ENCODE measurements around the gene SGSH.

Gene SGSH

GRCh38 chr17:80181431-80181830, 38.7 kb downstream of the SGSH start:
- TF ChIP-seq ZFX (IDR thresholded peaks at IDR 0.05) (no peak), CTCF (conservative IDR thresholded peaks at IDR 0.05) (no peak)
- H3K27ac ChIP-seq = no peak overlapping the region

GRCh38 chr17:80180192-80180591, 39.9 kb downstream of the SGSH start:
- TF ChIP-seq CTCF (conservative IDR thresholded peaks at IDR 0.05) = no peak
- no peak for TF ChIP-seq ZFX (IDR thresholded peaks at IDR 0.05)

DNA sequence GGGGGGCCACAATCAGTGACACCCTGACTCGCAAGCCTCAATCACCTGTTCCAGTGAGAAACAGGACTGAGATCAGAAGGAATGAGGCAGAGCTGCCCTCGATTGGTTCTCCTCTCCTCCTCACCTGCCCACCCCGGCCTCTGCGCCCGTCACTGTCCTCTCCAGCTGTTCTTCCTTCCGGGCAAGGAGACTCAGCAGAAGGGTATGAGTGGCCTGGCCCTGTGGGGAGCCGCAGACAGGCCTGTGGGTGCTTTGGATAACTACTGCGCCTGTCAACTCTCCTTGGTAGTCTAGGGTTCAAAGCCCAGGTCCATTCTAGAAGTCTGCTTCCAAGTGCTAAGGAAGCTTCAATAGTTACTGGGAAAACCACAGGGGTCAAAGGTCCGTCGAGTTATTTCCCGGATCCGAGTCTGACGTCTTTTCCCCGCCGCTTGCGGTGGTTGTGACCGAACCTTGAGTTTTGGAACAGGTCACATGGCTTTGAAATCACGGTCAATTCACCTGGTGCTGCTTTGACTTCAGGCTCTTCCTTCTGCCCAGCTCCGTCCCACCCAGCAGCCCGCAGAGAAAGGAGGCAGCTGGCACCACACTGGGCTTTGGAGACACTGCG, 42.0 kb downstream of the SGSH start:
- TF ChIP-seq CTCF (conservative IDR thresholded peaks at IDR 0.05) = no peak
- no peak for TF ChIP-seq ZFX (IDR thresholded peaks at IDR 0.05)
- H3K27ac ChIP-seq = no peak overlapping the region

More at GRCh38 chr17:80180192-80180591, 39.9 kb downstream of the SGSH start:
- H3K27ac ChIP-seq = no peak overlapping the region

- TF ChIP-seq CTCF (conservative IDR thresholded peaks at IDR 0.05) = no peak
- TF ChIP-seq ZFX (IDR thresholded peaks at IDR 0.05) = no peak
- H3K27ac ChIP-seq = no peak overlapping the region
Measured at GRCh38 chr17:80176757-80177156, 43.4 kb downstream of the SGSH start.

- TF ChIP-seq CTCF (conservative IDR thresholded peaks at IDR 0.05) (no peak), ZFX (IDR thresholded peaks at IDR 0.05) (no peak)
- H3K27ac ChIP-seq = no peak overlapping the region
Measured at GRCh38 chr17:80173916-80174315, 46.2 kb downstream of the SGSH start.

DNA sequence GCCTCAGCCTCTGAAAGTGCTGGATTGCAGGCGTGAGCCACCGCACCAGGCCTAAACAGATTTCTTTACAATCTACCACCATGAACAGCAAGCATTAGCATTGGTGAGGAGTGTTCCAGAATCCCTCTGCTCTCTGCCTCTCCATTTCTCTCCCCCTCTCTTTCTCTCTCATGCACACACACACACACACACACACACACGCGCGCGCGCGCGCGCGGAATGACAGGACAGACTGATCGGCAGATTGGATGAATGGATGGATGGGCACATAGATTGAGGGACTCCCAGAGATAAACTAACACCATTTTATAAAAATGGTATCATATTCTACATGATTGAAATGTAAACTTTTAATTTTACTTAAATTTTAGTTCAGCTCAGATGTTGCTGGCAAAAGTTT, 47.0 kb downstream of the SGSH start:
- no peak overlapping the region for H3K27ac ChIP-seq
- TF ChIP-seq ZFX (IDR thresholded peaks at IDR 0.05) = no peak

DNA sequence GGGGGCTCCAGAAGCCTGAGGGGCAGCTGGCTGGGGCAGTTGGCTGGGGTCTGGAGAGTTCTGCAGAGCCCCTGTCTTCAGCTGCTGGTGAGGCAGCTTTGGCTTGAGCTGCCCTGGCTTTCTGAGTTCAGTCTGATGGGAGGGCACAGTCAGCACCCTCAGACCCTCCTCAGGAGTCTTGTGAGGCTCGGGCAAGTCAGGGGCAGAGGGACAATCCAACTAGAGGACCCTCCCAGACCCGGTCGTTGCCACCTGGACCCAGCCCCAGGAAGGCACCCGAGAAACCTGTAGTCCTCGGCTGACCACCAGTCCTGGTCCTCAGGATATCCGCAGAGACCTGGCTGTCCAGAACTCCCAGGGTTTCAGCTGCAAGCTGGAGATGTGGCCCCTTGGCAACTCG, 48.5 kb downstream of the SGSH start:
- H3K27ac ChIP-seq = no peak overlapping the region
- TF ChIP-seq CTCF (conservative IDR thresholded peaks at IDR 0.05) = no peak
- no peak for TF ChIP-seq ZFX (IDR thresholded peaks at IDR 0.05)

DNA sequence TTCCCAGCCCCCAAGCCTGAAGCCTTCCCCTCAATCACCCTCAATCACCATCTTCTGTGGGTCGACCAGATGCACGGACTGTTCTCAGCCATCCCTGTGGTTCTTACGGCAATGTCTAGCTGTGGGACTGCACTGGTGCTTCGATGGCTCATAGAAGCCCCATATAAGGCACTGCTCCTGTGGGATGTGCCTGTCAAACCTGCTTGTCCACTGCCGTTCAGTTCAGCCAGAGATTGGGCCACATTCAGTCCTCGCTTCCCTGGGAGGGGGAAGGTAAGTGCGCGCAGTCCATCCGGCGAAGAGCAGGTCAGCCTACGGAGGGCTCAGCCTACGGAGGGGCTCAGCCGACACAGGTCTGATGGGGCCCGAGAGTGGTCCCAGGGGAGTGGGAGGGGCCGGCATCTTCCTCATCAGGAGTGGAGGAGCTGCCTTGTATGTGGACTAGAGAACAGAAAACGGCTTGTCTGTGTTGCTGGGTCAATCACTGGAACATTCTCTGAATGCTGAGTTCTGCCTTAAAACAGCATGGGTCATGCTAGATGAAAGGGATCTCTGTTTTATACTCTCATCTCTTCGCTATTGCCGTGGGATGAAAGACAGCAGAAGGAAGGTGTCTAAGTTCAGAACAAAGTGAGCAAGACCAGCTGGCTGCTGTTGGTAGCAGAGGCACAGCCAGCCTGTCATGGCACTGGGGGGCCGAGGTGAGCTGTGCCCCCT, 50.2 kb downstream of the SGSH start, which contains the start of gene CARD14:
TSS of gene CARD14 (plus strand) at position 247 of the 717 bp plus-strand sequence. CDS start 11,409 bp downstream, outside the sequence.
- TF ChIP-seq ZFX (IDR thresholded peaks at IDR 0.05) (no peak), CTCF (conservative IDR thresholded peaks at IDR 0.05) (no peak)
- peak within 1 kb of the TSS; percentile 72 for H3K27ac ChIP-seq
